Measurements from ENCODE around the gene IGF2R. TPM values are rescaled to one million over a fixed set of nuclear protein-coding genes. Genes with fewer than 3 reads are reported as not detected.

Gene IGF2R
- total and polyA plus RNA-seq, 8 donors = 56.5 to 153 (median 60.4) TPM

DNA sequence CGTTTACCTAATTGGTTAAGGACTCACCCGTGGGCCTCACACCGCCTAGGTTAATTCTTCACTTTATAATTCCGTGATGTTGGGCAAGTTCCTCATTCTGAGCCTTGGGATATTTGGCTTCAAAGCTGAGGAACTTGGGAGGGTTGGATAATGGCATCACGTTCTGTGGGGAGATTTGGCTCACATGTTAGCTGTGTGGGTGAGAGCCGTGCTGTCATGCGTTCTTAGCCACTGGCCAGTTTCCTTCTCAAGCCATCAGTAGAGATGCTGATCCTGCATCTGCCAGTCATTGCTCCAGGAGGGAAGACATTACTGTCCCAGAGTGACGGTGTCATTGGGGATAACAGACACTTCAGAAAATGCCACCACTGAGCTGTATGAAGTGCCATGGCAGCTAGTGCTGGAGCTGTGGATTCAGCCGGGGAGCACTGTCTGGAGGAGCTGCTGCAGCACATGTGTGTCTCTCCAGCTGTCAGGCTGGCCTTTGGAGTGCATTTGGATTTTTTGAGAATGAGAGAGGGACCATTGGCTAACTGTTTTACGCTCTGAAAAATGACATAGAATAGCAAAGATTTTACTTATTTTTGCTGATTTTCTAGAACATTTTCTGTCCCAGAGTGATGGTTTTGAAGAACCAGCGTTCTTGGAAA, 16.5 kb downstream of the IGF2R start:
- H3K4me1 ChIP-seq = peaks cover 66 to 97% of the 10 kb centered on the region in 2 donors
- ATAC-seq = no peak

DNA sequence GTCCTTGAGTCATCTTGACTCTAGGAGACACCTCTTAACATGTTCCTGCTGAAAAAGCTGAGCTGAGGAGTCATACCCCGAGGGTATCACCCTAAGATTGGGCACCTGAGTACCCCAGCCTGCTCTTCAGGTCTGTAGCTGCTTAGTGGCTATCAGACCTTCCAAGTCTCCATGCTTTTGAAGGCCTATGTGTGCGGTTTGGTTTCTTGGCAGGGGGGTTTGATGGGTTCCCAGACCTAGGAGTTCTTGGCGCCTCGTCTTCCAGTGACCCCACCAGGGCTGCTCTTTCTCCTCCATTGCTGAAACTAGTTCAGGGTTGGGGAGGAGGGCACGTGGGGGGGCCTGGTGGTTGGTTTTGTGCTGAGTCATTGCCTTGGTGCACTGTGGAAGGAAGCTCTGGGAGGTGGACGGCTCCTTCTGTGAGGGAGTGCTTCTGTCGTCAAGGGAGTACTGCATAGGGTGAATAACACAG, 20.1 kb downstream of the IGF2R start:
- peak overlapping the region; percentile 29 to 66 for H3K27ac ChIP-seq
- ATAC-seq = peak; percentile 60

More for the DNA sequence above, 16.5 kb downstream of the IGF2R start:
- no peak overlapping the region for H3K4me3 ChIP-seq
- TF ChIP-seq, protein P1, sequence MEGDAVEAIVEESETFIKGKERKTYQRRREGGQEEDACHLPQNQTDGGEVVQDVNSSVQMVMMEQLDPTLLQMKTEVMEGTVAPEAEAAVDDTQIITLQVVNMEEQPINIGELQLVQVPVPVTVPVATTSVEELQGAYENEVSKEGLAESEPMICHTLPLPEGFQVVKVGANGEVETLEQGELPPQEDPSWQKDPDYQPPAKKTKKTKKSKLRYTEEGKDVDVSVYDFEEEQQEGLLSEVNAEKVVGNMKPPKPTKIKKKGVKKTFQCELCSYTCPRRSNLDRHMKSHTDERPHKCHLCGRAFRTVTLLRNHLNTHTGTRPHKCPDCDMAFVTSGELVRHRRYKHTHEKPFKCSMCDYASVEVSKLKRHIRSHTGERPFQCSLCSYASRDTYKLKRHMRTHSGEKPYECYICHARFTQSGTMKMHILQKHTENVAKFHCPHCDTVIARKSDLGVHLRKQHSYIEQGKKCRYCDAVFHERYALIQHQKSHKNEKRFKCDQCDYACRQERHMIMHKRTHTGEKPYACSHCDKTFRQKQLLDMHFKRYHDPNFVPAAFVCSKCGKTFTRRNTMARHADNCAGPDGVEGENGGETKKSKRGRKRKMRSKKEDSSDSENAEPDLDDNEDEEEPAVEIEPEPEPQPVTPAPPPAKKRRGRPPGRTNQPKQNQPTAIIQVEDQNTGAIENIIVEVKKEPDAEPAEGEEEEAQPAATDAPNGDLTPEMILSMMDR (IDR thresholded peaks at IDR 0.05) = no peak
- no peaks in the 10 kb centered on the region for H3K36me3 ChIP-seq
- H3K27ac ChIP-seq = peak overlapping the region in 1 of 2 donors; percentile 93
- intact Hi-C loops (cut with DNase I) = no loop called here
- H3K27me3 ChIP-seq = no peaks in the 10 kb centered on the region
- no peaks in the 10 kb centered on the region for H3K9me3 ChIP-seq
- peak in 1 of 4 donors; percentile 51 for DNase-seq

DNA sequence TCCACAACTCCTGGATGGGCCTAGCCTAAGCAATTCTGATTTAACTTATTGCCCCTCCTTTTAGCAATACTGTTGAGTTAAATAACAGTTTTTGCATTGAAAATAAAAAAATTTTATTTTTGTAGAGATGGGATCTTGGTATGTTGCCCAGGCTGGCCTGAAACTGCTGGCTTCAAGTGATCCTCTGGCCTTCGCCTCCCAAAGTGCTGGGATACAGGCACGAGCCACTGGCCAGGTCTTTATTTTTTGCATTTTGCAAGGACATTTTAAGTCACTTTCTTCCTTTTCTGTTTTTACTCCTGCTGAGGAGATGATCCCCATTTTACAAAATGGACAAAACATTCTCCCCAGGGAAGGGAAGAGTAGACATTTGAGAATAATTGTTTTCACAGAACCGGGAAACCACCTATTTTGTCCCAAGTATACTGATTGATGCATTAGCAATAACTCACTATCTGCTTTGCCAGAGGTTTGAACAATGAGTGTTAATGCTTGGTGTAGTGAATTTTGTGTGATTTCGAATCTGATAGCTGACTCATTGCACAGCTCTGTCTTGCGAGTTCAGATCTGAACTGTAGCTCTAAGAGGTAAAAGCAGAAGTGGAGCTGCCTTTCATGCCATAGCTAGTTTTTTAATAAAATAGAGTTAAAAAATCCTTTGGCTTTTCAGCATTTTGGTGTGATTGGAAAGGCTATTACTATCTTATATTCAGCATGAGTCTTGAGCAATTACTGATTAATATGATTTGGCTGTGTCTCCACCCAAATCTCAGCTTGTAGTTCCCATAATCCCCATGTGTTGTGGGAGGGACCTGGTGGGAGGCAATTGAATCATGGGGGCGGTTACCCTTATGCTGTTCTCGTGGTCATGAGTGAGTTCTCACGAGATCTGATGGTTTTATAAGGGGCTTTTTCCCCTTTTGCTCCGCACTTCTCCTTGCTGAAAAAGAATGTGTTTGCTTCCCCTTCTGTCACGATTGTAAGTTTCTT, 20.9 kb downstream of the IGF2R start:
- H3K27me3 ChIP-seq = no peaks in the 10 kb centered on the region
- peaks cover 0 to 9% of the 10 kb centered on the region in 2 donors for H3K36me3 ChIP-seq
- intact Hi-C loops (cut with DNase I) = no loop called here
- TF ChIP-seq, protein P1 (IDR thresholded peaks at IDR 0.05) = no peak
- peak overlapping the region in 1 of 2 donors; percentile 66 for H3K27ac ChIP-seq
- DNase-seq (no peak), ATAC-seq (peak; percentile 13)
- no peaks in the 10 kb centered on the region for H3K9me3 ChIP-seq
- H3K4me1 ChIP-seq = peaks cover 31 to 65% of the 10 kb centered on the region in 2 donors
- no peak overlapping the region for H3K4me3 ChIP-seq

More for the DNA sequence above, 20.1 kb downstream of the IGF2R start:
- H3K4me1 ChIP-seq = peaks cover 32 to 72% of the 10 kb centered on the region in 2 donors
- no peak overlapping the region for H3K4me3 ChIP-seq
- DNase-seq = peak in 1 of 4 donors; percentile 57
- TF ChIP-seq, protein P1 (IDR thresholded peaks at IDR 0.05) = no peak
- no peaks in the 10 kb centered on the region for H3K27me3 ChIP-seq
- intact Hi-C loops (cut with DNase I) = no loop called here
- H3K9me3 ChIP-seq = no peaks in the 10 kb centered on the region
- peaks cover 0 to 9% of the 10 kb centered on the region in 2 donors for H3K36me3 ChIP-seq

DNA sequence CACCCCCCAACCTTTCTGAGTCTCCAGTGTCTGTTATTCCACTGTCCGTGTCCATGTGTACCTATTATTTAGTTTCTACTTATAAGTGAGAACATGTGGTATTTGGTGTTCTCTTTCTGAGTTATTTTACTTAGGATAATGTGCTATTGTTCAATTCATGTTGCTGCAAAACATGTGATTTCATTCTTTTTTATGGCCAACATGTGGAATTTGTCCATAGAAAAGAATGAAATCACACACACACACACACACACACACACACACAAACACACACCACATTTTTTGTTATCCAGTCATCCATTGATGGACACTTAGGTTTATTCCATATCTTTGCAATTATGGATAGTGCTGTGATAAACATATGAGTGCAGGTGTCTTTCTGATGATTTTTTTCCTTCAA, 23.5 kb downstream of the IGF2R start:
- Histone ChIP-seq H3K4me1 (peaks cover 21 to 56% of the 10 kb centered on the region in 2 donors), H3K36me3 (peaks cover 0 to 17% of the 10 kb centered on the region in 2 donors), H3K4me3 (no peak overlapping the region), H3K27me3 (no peaks in the 10 kb centered on the region), H3K27ac (no peak overlapping the region), H3K9me3 (no peaks in the 10 kb centered on the region)
- TF ChIP-seq, protein P1 (IDR thresholded peaks at IDR 0.05) = no peak
- no peak for DNase-seq
- ATAC-seq = no peak
- intact Hi-C loops (cut with DNase I) = no loop called here

DNA sequence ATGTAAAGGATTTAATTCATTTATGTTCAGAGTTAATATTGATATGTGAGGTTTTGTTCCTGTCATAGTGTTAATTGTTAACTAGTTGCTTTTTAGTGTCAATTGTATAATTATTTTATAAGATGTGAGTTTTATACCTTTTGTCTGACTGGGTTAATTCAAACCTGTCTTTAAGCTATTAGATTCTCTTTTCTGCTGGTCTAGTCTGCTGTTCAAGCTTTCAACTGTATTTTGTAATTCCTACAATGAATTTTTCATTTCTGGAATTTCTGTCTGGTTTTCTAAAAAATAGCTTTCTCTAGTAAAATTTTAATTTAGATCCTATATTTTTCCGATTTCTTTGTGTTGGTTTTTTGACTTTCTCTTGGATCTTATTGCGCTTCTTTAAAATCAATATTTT, 26.5 kb downstream of the IGF2R start:
- H3K9me3 ChIP-seq = no peaks in the 10 kb centered on the region
- ATAC-seq = no peak
- peaks cover 0 to 23% of the 10 kb centered on the region in 2 donors for H3K36me3 ChIP-seq
- H3K27ac ChIP-seq = no peak overlapping the region
- H3K4me3 ChIP-seq = no peak overlapping the region
- TF ChIP-seq, protein P1 (IDR thresholded peaks at IDR 0.05) = no peak
- H3K4me1 ChIP-seq = peaks cover 0 to 31% of the 10 kb centered on the region in 2 donors
- no peaks in the 10 kb centered on the region for H3K27me3 ChIP-seq
- DNase-seq = no peak
- intact Hi-C loops (cut with DNase I) = no loop called here
